GM20000 (cell line): ENCODE results near the gene CREB5.

ENCODE experiments used
- DNase-seq: peaks from one replicate; pipeline ENCODE4 v3.0.0; 2012; ENCODE audit warnings: low spot score
- TF ChIP-seq, protein P1 (sequence below): IDR thresholded peaks from 2 replicates; pipeline ENCODE4 v1.5.1; 2012; ENCODE audit warnings: mild to moderate bottlenecking, control low read depth; ENCODE audit errors: extremely low read depth, missing control alignments

CREB5 gene

DNA sequence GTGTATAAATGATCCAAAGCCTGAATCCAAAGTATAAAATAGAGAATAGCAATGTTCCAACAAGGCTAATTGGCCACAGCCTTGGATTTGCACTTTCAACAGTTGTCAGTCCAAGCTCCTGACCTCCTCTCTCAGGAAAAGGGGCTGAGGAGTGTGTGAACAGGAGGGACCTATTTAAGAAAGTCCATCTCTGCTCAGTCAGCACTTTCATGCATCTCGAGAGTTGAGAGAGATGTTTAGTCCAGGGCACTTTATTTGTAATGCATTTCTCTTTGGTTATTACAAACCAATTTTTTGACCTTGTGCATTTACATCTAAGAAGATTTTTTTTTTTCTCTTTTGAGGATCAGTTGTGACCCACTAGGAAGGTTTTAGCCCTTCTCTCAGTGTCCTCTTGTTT is 244.2 kb downstream of the CREB5 start:
- TF ChIP-seq, protein P1, sequence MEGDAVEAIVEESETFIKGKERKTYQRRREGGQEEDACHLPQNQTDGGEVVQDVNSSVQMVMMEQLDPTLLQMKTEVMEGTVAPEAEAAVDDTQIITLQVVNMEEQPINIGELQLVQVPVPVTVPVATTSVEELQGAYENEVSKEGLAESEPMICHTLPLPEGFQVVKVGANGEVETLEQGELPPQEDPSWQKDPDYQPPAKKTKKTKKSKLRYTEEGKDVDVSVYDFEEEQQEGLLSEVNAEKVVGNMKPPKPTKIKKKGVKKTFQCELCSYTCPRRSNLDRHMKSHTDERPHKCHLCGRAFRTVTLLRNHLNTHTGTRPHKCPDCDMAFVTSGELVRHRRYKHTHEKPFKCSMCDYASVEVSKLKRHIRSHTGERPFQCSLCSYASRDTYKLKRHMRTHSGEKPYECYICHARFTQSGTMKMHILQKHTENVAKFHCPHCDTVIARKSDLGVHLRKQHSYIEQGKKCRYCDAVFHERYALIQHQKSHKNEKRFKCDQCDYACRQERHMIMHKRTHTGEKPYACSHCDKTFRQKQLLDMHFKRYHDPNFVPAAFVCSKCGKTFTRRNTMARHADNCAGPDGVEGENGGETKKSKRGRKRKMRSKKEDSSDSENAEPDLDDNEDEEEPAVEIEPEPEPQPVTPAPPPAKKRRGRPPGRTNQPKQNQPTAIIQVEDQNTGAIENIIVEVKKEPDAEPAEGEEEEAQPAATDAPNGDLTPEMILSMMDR = no peak
- no peak for DNase-seq

DNA sequence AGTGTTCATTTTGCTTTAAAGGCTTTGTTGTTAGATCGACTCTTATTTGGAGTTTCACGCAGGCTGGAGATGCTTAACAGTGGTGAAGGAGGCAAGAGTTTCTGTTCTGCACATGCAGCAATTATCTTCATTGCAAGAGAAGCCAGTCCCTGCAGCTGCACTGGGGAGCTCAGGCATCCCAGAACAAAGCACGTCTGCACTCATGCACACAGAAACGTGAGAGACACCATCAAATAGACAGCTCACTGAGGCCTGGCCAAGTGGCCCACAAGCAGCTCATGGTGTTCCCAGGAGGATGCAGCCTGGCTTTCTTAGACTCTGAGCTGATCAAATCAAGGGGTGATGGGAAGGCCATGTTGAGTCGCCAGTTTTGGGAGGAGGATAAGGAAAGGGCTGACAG is 246.1 kb downstream of the CREB5 start:
- DNase-seq = no peak
- TF ChIP-seq, protein P1 = no peak

DNA sequence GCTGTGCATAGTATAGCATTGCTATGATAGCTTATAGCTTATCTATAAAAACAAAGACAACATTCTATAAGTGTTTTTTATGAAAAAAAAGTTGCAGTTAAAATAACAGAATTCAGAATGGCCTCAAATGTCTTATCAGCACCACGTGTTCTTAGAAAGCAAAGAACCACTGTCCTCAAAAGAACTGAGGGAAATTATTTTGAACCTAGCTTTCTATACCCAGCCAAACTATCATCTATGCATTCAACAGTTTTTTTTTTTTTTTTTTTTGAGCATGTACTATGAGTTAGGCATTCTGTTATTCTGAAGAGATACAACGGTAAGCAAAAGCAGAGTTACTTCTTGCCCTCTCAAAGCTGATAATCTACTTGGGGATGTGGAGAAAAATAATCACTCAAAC is 247.8 kb downstream of the CREB5 start:
- TF ChIP-seq, protein P1 = no peak
- DNase-seq = no peak

DNA sequence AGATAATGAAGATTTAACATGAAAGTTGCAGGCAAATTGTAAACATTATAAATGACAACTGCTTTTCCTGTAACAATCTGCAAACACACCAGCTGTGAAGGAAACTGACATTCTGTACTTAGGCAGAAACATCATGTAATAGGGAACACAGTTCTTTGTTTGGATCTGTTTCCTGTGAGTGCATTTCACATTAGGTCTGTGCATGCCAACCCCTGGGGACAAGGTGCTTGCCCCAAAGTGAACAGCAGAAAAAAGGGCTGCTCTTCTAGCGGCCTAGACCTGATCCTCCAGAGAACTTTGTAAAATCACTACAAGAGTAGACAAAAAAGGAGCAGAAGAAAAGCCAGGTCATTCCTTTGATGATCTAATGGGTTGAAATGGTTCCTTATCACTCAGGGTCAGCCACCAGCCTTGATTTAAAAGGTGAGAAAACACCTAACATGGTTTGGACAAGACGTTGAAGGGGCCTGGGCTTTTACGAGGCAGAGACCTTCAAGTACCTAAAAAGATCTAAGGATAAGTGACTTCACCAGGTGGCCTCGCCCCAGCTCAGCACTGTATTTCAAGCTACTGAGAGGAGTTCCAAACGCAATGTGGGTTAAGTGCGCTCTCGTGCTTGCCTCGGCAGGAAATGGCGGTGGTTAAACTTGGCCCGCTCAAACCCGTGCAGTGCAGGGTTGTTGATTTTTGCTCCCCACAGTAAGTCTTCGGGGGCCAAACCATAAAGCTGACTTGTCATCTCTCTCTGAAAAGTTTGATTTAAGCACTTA is 249.7 kb downstream of the CREB5 start:
- TF ChIP-seq, protein P1 = no peak
- peak; percentile 18 for DNase-seq

DNA sequence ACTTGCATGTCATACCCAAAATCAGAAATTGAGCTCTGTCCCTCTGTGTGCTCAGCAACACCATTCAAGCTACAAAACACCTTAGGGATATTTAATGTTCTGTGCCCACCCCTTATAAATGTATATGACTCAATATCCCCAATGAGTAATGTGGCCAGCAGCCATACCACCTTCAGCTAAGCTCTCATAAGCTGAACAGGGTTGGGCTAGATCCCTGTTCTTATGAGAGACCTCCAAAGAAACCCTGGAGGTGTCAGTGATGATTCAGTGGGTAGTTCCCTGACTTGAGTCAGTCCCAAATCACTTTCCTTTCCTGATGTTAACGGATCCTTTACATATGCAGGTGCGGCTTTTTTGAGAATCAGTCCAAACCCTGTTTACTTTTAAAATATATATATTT is 253.8 kb downstream of the CREB5 start:
- TF ChIP-seq, protein P1 = no peak
- DNase-seq = no peak

DNA sequence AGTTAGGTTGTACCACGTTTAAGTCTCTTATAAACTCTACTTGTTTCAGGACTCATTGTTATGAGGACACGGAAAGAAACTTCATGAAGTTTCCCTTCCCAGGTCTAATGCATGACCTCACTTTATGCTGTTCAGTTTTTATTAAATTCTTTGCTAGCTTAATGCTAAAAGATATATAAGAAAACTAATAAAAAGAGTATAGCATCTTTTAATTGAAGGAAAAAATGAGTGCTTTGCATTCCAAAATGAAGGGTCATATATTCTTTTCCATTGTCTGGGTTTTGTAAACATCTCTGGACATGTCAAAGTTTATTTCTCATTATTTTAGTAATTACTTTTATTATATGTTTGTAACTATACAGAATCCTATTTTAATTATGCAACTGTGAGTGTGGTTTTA is 255.8 kb downstream of the CREB5 start:
- TF ChIP-seq, protein P1 = no peak
- DNase-seq = no peak

DNA sequence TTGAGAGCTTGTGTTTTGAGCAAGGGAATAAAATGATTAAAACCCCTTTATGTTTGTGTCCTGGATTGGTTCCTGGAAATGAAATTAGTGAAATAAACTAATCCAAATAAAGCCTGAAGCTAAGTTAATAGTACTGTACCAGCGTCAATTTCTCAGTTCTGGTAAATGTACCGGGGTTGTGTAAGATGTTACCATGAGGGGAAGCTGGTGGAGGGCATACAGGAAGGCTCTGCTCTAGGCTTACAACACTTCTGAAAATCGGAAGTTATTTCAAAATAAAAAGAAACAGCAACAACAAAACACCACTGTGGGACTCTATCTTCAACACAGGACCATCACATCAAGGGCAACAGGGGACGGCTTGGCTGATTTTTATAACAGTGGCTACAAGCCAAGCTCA is 257.0 kb downstream of the CREB5 start:
- no peak for DNase-seq
- TF ChIP-seq, protein P1 = no peak
